ENCODE measurements around the gene TMEM132C. TPM values are rescaled to one million over a fixed set of nuclear protein-coding genes. Genes with fewer than 3 reads are reported as not detected.

The TMEM132C gene
- total RNA-seq, 1 donor from 2014 or later, result 3.9 TPM

- Histone ChIP-seq H3K27ac (no peak overlapping the region), H3K9ac (no peak overlapping the region), H4K20me1 (ENCODE audit: low read depth) (no peaks in the 10 kb centered on the region), H3K79me2 (ENCODE audit: low read depth) (no peaks in the 10 kb centered on the region), H3K27me3 (no peaks in the 10 kb centered on the region), H3K4me1 (peaks cover 12% of the 10 kb centered on the region), H3K36me3 (no peaks in the 10 kb centered on the region), H3K4me2 (no peak overlapping the region), H3F3A (ENCODE audit: low read depth) (no peaks in the 10 kb centered on the region), H2AFZ (replicated peaks) (no peak overlapping the region), H3K9me3 (ENCODE audit: low read depth) (no peaks in the 10 kb centered on the region), H3K4me3 (no peak overlapping the region)
- peaks cover 10% of the 10 kb centered on the region for H3K9me3 Mint-ChIP-seq
- H3K4me1 Mint-ChIP-seq, result peaks cover 44% of the 10 kb centered on the region
- H3K27me3 Mint-ChIP-seq (ENCODE audit: insufficient read depth, low read depth), result peaks cover 5% of the 10 kb centered on the region
- TF ChIP-seq EZH2 (IDR thresholded peaks at IDR 0.05) (no peak), CTCF (IDR thresholded peaks at IDR 0.05) (no peak), EZH2phosphoT487 (IDR thresholded peaks at IDR 0.05) (no peak)
- no peak for DNase-seq (ENCODE audit: low spot score)
- peaks cover 50% of the 10 kb centered on the region for H3K36me3 Mint-ChIP-seq
- no peak overlapping the region for H3K4me3 Mint-ChIP-seq
- peak overlapping the region; percentile 22 for H3K27ac Mint-ChIP-seq
Observed at GRCh38 chr12:128456922-128457321, 190.0 kb downstream of the TMEM132C start.

- Histone ChIP-seq H3F3A (ENCODE audit: low read depth) (no peaks in the 10 kb centered on the region), H4K20me1 (ENCODE audit: low read depth) (no peaks in the 10 kb centered on the region), H3K27me3 (no peaks in the 10 kb centered on the region), H3K79me2 (ENCODE audit: low read depth) (no peaks in the 10 kb centered on the region), H3K4me2 (no peak overlapping the region), H3K4me3 (no peak overlapping the region), H3K36me3 (no peaks in the 10 kb centered on the region), H2AFZ (replicated peaks) (peak overlapping the region; percentile 27), H3K9me3 (ENCODE audit: low read depth) (no peaks in the 10 kb centered on the region), H3K4me1 (peaks cover 12% of the 10 kb centered on the region), H3K9ac (no peak overlapping the region), H3K27ac (no peak overlapping the region)
- Mint-ChIP-seq H3K27ac (no peak overlapping the region), H3K36me3 (peaks cover 53% of the 10 kb centered on the region), H3K4me1 (peaks cover 44% of the 10 kb centered on the region), H3K27me3 (ENCODE audit: insufficient read depth, low read depth) (no peaks in the 10 kb centered on the region), H3K9me3 (peaks cover 10% of the 10 kb centered on the region), H3K4me3 (no peak overlapping the region)
- TF ChIP-seq EZH2 (IDR thresholded peaks at IDR 0.05) (no peak), CTCF (IDR thresholded peaks at IDR 0.05) (no peak), EZH2phosphoT487 (IDR thresholded peaks at IDR 0.05) (no peak)
- DNase-seq (ENCODE audit: low spot score), result peak; percentile 25
Observed at GRCh38 chr12:128458301-128458974, 191.5 kb downstream of the TMEM132C start.

GRCh38 chr12:128459067-128459466, 192.1 kb downstream of the TMEM132C start:
- no peak overlapping the region for H3K4me3 ChIP-seq
- no peak overlapping the region for H3K27ac ChIP-seq
- H3K9me3 ChIP-seq (ENCODE audit: low read depth), result no peaks in the 10 kb centered on the region
- H3F3A ChIP-seq (ENCODE audit: low read depth), result no peaks in the 10 kb centered on the region
- Mint-ChIP-seq H3K36me3 (peaks cover 55% of the 10 kb centered on the region), H3K27ac (no peak overlapping the region), H3K9me3 (peaks cover 10% of the 10 kb centered on the region), H3K4me1 (peaks cover 42% of the 10 kb centered on the region), H3K4me3 (no peak overlapping the region), H3K27me3 (ENCODE audit: insufficient read depth, low read depth) (no peaks in the 10 kb centered on the region)
- H3K9ac ChIP-seq, result no peak overlapping the region
- TF ChIP-seq EZH2phosphoT487 (IDR thresholded peaks at IDR 0.05) (no peak), CTCF (IDR thresholded peaks at IDR 0.05) (no peak), EZH2 (IDR thresholded peaks at IDR 0.05) (no peak)
- H4K20me1 ChIP-seq (ENCODE audit: low read depth), result no peaks in the 10 kb centered on the region
- no peaks in the 10 kb centered on the region for H3K27me3 ChIP-seq
- no peak for DNase-seq (ENCODE audit: low spot score)
- peaks cover 12% of the 10 kb centered on the region for H3K4me1 ChIP-seq
- H2AFZ ChIP-seq (replicated peaks), result no peak overlapping the region
- no peaks in the 10 kb centered on the region for H3K36me3 ChIP-seq
- H3K4me2 ChIP-seq, result no peak overlapping the region
- H3K79me2 ChIP-seq (ENCODE audit: low read depth), result no peaks in the 10 kb centered on the region
